ENCODE data around the gene WARS2. TPM values are rescaled to one million over a fixed set of nuclear protein-coding genes. Genes with fewer than 3 reads are reported as not detected.

Gene WARS2
- total and polyA plus RNA-seq, 2 of the 8 experiments (the other 6 are each of a cell fraction or from before 2014, with no cell fraction given), result 4.3 to 12.9 TPM

DNA sequence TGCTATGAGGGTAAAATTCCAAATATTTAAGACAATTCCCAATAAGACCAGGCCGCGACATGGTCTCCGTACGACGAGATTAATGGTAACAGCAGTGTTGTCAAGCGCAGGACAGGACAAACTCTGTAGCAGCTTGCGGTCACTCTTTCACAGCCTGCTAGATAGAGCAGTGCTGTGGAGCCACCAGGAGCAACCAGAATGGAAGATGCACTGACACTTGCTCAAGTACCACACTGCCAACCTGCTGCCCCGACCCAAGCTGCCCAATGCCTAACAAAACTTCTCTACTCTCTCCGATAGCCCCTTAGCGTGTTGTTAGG is 636 bp downstream of the WARS2 start:
- WGBS, 2 experiments (ENCODE audit: extremely low coverage in 1 of 2, insufficient coverage in 1 of 2, insufficient read length in 1 of 2, insufficient replicate concordance in 2 of 2, low coverage in 1 of 2, low lambda C conversion rate in 2 of 2, missing lambda C conversion rate in 1 of 2), result 7% methylated on average over 10 of the region's 10 CpGs; no CpG with 5 or more reads in 1 of the 2 experiments

More for the DNA sequence above, 636 bp downstream of the WARS2 start:
- H3K9ac ChIP-seq (replicated peaks in 1 of 4; ENCODE audit: extremely low read depth in 1 of 4, low read depth in 3 of 4, low read length in 3 of 4), result peak overlapping the region in 3 of 4 experiments; percentile 74 to 98 (median 96); a peak in 6 of 7 replicates
- no peak overlapping the region for H2AK5ac ChIP-seq (ENCODE audit: low read depth, low read length)
- no peak overlapping the region for H4K91ac ChIP-seq (replicated peaks; ENCODE audit: insufficient read length, low read length)
- no peak overlapping the region for H2BK20ac ChIP-seq (ENCODE audit: low read length)
- H3K4ac ChIP-seq (replicated peaks; ENCODE audit: insufficient read length, low read depth, low read length), result no peak overlapping the region
- H4K20me1 ChIP-seq (replicated peaks in 1 of 2; ENCODE audit: control insufficient read depth in 1 of 2, insufficient read depth in 2 of 2, low read length in 2 of 2), result peaks cover 0 to 2% of the 10 kb centered on the region in 2 experiments
- H3K79me1 ChIP-seq (ENCODE audit: low read depth, low read length), result no peaks in the 10 kb centered on the region
- H3K79me2 ChIP-seq (ENCODE audit: control insufficient read depth in 1 of 2, insufficient read depth in 2 of 2, low read length in 2 of 2), result peaks cover 0 to 11% of the 10 kb centered on the region in 2 experiments; a peak in 2 of 4 replicates
- POLR2A ChIA-PET (ENCODE audit: partially characterized antibody), result interaction anchor here (1.0 to 1.8 kb wide), 3 partner anchors 16 to 95 kb away, joined by 3 to 10 read pairs (median 4); no protein-coding TSS in a partner anchor
- H4K8ac ChIP-seq (ENCODE audit: extremely low read depth, insufficient read depth, low read length), result no peak overlapping the region
- H3K27ac ChIP-seq (ENCODE audit: low read depth, low read length), result peak overlapping the region; percentile 98
- no peak for FAIRE-seq
- H4K5ac ChIP-seq (ENCODE audit: insufficient read length, low read depth, low read length), result no peak overlapping the region
- H2BK12ac ChIP-seq (ENCODE audit: low read depth, low read length), result no peak overlapping the region; the same call in 1 of the 2 replicates
- CTCF ChIA-PET (ENCODE audit: partially characterized antibody), result interaction anchor here (1.2 to 2.3 kb wide), 4 partner anchors 12 to 227 kb away, joined by 3 to 5 read pairs (median 4); no protein-coding TSS in a partner anchor
- no peak overlapping the region for H3K56ac ChIP-seq (replicated peaks; ENCODE audit: insufficient read length, low read depth, low read length)
- peaks cover 7% of the 10 kb centered on the region for H3K23me2 ChIP-seq (ENCODE audit: low read depth, low read length)
- peak overlapping the region; percentile 75 to 86 for H3K4me2 ChIP-seq (ENCODE audit: insufficient read depth in 1 of 2, low read depth in 2 of 2, low read length in 2 of 2)
- H2AFZ ChIP-seq (ENCODE audit: low read length), result peak overlapping the region; percentile 95
- DNase-seq (ENCODE audit: low read depth in 1 of 2, low spot score in 2 of 2), result no peak
- H3K14ac ChIP-seq (ENCODE audit: insufficient read length), result no peak overlapping the region
- H3K4me1 ChIP-seq (replicated peaks in 1 of 4; ENCODE audit: control insufficient read depth in 3 of 4, insufficient read depth in 4 of 4, low read length in 3 of 4), result peaks cover 0 to 3% (median 3%) of the 10 kb centered on the region in 4 experiments; a peak in 3 of 7 replicates
- no peaks in the 10 kb centered on the region for H3K27me3 ChIP-seq (replicated peaks in 1 of 4; ENCODE audit: control insufficient read depth in 3 of 4, extremely low read depth in 1 of 4, insufficient read depth in 3 of 4, low read length in 3 of 4)
- H2BK15ac ChIP-seq (ENCODE audit: low read length), result no peak overlapping the region
- H3K23ac ChIP-seq (ENCODE audit: insufficient read length), result no peak overlapping the region
- H3K18ac ChIP-seq (ENCODE audit: extremely low read depth, low read length), result no peak overlapping the region
- H2BK120ac ChIP-seq (replicated peaks; ENCODE audit: low read depth, low read length), result no peak overlapping the region
- H2BK5ac ChIP-seq (ENCODE audit: low read depth, low read length), result 0 out of 2 replicates have a peak overlapping the region, but pooled peaks have one; percentile 19
- H3K4me3 ChIP-seq (ENCODE audit: extremely low read depth in 1 of 4, insufficient read depth in 2 of 4, low read depth in 3 of 4, low read length in 4 of 4), result peak overlapping the region; percentile 62 to 86 (median 76)
- no peak for TF ChIP-seq SP2 (IDR thresholded peaks at IDR 0.05; ENCODE audit: low read length)
- TF ChIP-seq SIN3A (conservative IDR thresholded peaks at IDR 0.05 in 1 of 2, IDR thresholded peaks at IDR 0.05 in 1 of 2; ENCODE audit: low read depth in 1 of 2, low read length in 2 of 2), result peak in 1 of 2 experiments; percentile 70; a peak in 1 of 4 replicates
- no peaks in the 10 kb centered on the region for H3K36me3 ChIP-seq (ENCODE audit: control insufficient read depth in 2 of 4, insufficient read depth in 4 of 4, low read length in 3 of 4)
- no peaks in the 10 kb centered on the region for H3K9me3 ChIP-seq (ENCODE audit: insufficient read depth in 2 of 2, low read depth in 1 of 2, low read length in 1 of 2)

All from H1 (cell line).